Pancreas (tissue), 10 donors: ENCODE data around the gene FAM24A. TPM values are rescaled to one million over a fixed set of nuclear protein-coding genes. Genes with fewer than 3 reads are reported as not detected.

Experiments used
- ATAC-seq, 4 donors: fragments of 200-7000 bp; cut with Tn5 transposase; one replicate each; pipeline versions ENCODE4 v1.8.0 to v1.9.1; 2020; ENCODE audit warnings: mild to moderate bottlenecking in 4 of 4, moderate library complexity in 4 of 4
- DNase-seq, 6 donors: peaks; one replicate each; pipeline ENCODE4 v3.0.0-alpha.2; 2020
- FAIRE-seq: peaks from 2 replicates; lab custom pipeline; 2012; peaks lifted over from hg19 to GRCh38; lab: Jason Lieb, UNC
- H3K27ac ChIP-seq, 4 donors: fragments of 200-600 bp; sonication (generic); 1 replicate in 3 of 4; 2 replicates in 1 of 4; pipeline versions ENCODE4 v1.5.0 to v1.8.0; 2020
- H3K27me3 ChIP-seq, 4 donors: fragments of 200-600 bp; one replicate each; pipeline ENCODE4 v1.8.0; 2021
- H3K36me3 ChIP-seq, 3 donors: fragments of 200-600 bp; sonication (generic) in 1 of 3; one replicate each; pipeline versions ENCODE4 v1.5.0 to v1.8.0; 2020 to 2021
- H3K4me1 ChIP-seq, 3 donors: fragments of 200-600 bp; one replicate each; pipeline ENCODE4 v1.8.0; 2021
- H3K4me3 ChIP-seq, 4 donors: fragments of 200-600 bp; sonication (generic) in 2 of 4; one replicate each; pipeline versions ENCODE4 v1.5.0 to v1.8.0; 2020 to 2021
- H3K9me3 ChIP-seq, 4 donors: fragments of 200-600 bp; one replicate each; pipeline ENCODE4 v1.8.0; 2021
- CTCF ChIP-seq, 4 donors: fragments of 200-600 bp; sonication (generic) in 3 of 4; IDR thresholded peaks; one replicate each; pipeline versions ENCODE4 v1.5.0 to v1.8.0; 2021; ENCODE audit warnings: antibody characterized with exemption in 4 of 4
- WGBS, 2 donors: extraction: QIAGEN DNeasy Blood & Tissue Kit; methylation state at CpG; one replicate each; pipeline ENCODE4 v1.1.7; 2013; 5-methylcytosine and 5-hydroxymethylcytosine counted together
- intact Hi-C, 3 donors: fragments of 100-400 bp; cut with DNase I; formaldehyde crosslinking; loops; one replicate each; pipeline versions ENCODE4 v1.11.1 to v1.14.2; 2022
- polyA plus RNA-seq, 2 donors: library from polyadenylated mRNA; stranded (reverse); fragments of 200-250 nt; gene quantifications; one replicate each; pipeline ENCODE4 v1.2.3, GENCODE V29; 2013
- total RNA-seq, 6 donors: library from RNA; stranded (reverse); fragmentation: NEBNext Ultra II Directional in 4 of 6; extraction: Animal tissue kit (Norgen Biotek cat#: 25700) in 4 of 6; gene quantifications; one replicate each; pipeline versions ENCODE4 v1.2.1 to v1.2.4, GENCODE V29; 2021 to 2023
- donor health status: healthy with polysubstance abuse.
- donor health status: DM: no; HTN: no; CAD: no; lungs with moderate emphysema.
- donor health status: DM: no; HTN: no; CAD: no.
- donor health status: control.
- donor health status: control.
- donor health status: Bipolar disorder and iron deficiency.
- donor health status: DM: yes; HTN: yes; CAD: no.
- donor health status: DM: no; HTN: no; CAD: no.
- donor health status: DM: no; HTN: no; CAD: no.
- donor health status: DM: yes; HTN: yes; CAD: no.

Gene FAM24A
- total and polyA plus RNA-seq, 8 donors = not detected

GRCh38 chr10:122877264-122877663 is 33.1 kb upstream of the FAM24A start:
- no peaks in the 10 kb centered on the region for H3K36me3 ChIP-seq
- intact Hi-C loops = no loop called here

GRCh38 chr10:122878799-122879338 is 31.5 kb upstream of the FAM24A start:
- FAIRE-seq (no peak), DNase-seq (peak in 4 of 6 donors; percentile 52 to 73 (median 66)), ATAC-seq (peak; percentile 66 to 72 (median 70))
- intact Hi-C loops = no loop called here
- Histone ChIP-seq H3K36me3 (no peaks in the 10 kb centered on the region), H3K27me3 (no peaks in the 10 kb centered on the region), H3K27ac (peak overlapping the region; percentile 56 to 84 (median 76)), H3K4me1 (peaks cover 0 to 15% (median 0%) of the 10 kb centered on the region in 3 donors), H3K4me3 (peak overlapping the region; percentile 26 to 67 (median 44)), H3K9me3 (no peaks in the 10 kb centered on the region)
- no peak for TF ChIP-seq CTCF (IDR thresholded peaks at IDR 0.05)
- 20 to 31% methylated on average over 14 of the region's 14 CpGs for WGBS, 2 donors

More at GRCh38 chr10:122877264-122877663, 33.1 kb upstream of the FAM24A start:
- Histone ChIP-seq H3K27me3 (no peaks in the 10 kb centered on the region), H3K27ac (no peak overlapping the region), H3K4me1 (peaks cover 0 to 15% (median 0%) of the 10 kb centered on the region in 3 donors), H3K4me3 (no peak overlapping the region), H3K9me3 (no peaks in the 10 kb centered on the region)
- no peak for TF ChIP-seq CTCF (IDR thresholded peaks at IDR 0.05)
- DNase-seq = no peak
- 89 to 96% methylated on average over 1 of the region's 1 CpG for WGBS, 2 donors
- FAIRE-seq = no peak
- ATAC-seq = no peak

- intact Hi-C loops = no loop called here
- no peaks in the 10 kb centered on the region for H3K36me3 ChIP-seq
- no peak for TF ChIP-seq CTCF (IDR thresholded peaks at IDR 0.05)
- no peaks in the 10 kb centered on the region for H3K27me3 ChIP-seq
- DNase-seq (peak; percentile 94 to 99 (median 98)), ATAC-seq (peak; percentile 91 to 99 (median 98)), FAIRE-seq (no peak)
- H3K4me1 ChIP-seq = peaks cover 0 to 15% (median 0%) of the 10 kb centered on the region in 3 donors
- peak within 1 kb of the TSS; percentile 56 to 84 (median 76) for H3K27ac ChIP-seq
- peak within 1 kb of the TSS; percentile 26 to 67 (median 44) for H3K4me3 ChIP-seq
- WGBS, 2 donors = 3% methylated on average over 76 to 95 of the region's 95 CpGs
- no peaks in the 10 kb centered on the region for H3K9me3 ChIP-seq
These were observed 30.8 kb upstream of the FAM24A start, which contains the start of gene FAM24B for GRCh38 chr10:122879339-122880273. Gene FAM24B, minus strand, starts transcription at chr10:122879581. Its CDS starts 29,066 bp downstream, at chr10:122850515.

- Histone ChIP-seq H3K27me3 (no peaks in the 10 kb centered on the region), H3K4me1 (peaks cover 0 to 10% (median 0%) of the 10 kb centered on the region in 3 donors), H3K9me3 (no peaks in the 10 kb centered on the region), H3K27ac (no peak overlapping the region), H3K4me3 (no peak overlapping the region), H3K36me3 (no peaks in the 10 kb centered on the region)
- FAIRE-seq (no peak), ATAC-seq (no peak), DNase-seq (no peak)
- intact Hi-C loops = no loop called here
- TF ChIP-seq CTCF (IDR thresholded peaks at IDR 0.05) = no peak
These were observed 27.6 kb upstream of the FAM24A start for GRCh38 chr10:122882766-122883165.
